Measurements from ENCODE around the gene BAX.
"Not testable (repeated sequence)": the region's sequence is repeated elsewhere in the genome, so short reads cannot be mapped to it uniquely, and the experiment has no call there.

The BAX gene

DNA sequence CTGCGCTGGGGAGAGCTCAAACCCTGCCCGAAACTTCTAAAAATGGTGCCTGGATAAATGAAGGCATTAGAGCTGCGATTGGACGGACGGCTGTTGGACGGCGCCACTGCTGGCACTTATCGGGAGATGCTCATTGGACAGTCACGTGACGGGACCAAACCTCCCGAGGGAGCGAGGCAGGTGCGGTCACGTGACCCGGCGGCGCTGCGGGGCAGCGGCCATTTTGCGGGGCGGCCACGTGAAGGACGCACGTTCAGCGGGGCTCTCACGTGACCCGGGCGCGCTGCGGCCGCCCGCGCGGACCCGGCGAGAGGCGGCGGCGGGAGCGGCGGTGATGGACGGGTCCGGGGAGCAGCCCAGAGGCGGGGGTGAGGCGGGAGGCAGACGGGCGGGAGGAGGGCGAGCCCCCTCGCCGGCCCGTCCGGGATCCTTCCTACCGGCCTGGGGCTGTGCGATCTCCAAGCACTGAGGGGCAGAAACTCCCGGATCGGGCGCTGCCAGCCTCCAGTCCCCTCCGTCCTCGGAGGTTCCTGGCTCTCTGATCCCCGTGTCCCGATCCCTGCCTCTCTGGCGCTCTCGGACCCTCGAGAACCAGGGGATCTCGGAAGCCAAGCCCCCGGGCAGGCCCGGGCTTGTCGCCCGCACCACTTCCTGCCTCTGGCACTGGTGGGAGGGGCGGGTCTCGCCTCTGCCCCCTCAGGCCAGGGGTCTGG, at the start of gene BAX:
TSS of gene BAX (plus strand) at position 281 of the 713 bp plus-strand sequence. CDS start at position 335, 54 bp downstream.
- DNase-seq, result peak; percentile 86 to 89

DNA sequence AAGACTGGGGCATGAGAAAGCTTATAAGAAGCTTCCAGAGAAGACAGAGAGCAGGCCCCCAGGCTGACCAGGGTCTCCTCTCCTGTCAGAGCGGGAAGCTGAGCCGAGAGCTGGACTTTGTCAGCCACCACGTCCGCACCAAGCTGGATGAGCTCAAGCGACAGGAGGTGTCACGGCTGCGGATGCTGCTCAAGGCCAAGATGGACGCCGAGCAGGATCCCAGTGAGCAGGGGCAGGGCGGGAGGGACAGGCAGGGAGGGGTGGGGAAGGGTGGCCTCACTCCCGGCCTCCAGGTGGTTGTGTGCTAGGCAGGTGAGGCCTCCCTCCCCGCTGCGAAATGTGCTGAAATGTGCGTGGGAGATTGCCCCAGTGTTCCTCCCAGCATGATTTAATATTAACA, 49.0 kb upstream of the BAX start:
- DNase-seq, result no peak

DNA sequence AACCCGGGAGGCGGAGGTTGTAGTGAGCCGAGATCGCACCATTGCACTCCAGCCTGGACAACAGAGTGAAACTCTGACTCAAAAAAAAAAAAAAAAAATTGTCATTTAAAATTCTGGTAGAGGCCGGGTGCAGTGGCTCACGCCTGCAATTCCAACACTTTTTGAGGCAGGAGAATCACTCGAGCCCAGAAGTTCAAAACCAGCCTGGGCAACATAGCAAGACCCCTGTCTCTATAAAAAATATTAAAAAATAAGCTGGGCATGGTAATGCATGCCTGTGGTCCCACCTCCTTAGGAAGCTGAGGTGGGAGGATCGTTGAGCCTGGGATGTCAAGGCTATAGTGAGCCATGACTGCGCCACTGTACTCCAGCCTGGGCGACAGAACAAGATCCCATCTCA, 48.4 kb upstream of the BAX start:
- no peak for DNase-seq

DNA sequence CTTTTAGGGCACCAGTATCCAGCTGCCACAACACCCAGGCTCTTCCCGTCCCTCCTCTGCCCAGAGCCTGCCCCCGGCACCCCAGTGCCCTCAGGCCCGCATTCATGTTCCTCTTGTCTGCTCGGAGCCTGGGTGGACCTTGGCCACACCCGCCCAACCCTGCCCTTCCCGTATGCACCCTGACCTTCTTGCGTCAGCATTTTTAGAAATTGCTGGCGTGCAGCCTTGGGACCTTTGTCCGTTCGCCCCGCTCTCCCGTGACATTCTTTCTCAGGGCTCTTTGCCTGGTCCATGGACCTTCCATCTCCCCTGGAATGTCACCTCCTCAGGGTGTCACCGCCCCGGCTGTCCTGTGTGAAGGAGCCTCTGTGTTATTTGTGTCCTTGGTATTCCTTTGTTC, 47.0 kb upstream of the BAX start:
- DNase-seq, result peak in 1 of 2 donors; percentile 27

DNA sequence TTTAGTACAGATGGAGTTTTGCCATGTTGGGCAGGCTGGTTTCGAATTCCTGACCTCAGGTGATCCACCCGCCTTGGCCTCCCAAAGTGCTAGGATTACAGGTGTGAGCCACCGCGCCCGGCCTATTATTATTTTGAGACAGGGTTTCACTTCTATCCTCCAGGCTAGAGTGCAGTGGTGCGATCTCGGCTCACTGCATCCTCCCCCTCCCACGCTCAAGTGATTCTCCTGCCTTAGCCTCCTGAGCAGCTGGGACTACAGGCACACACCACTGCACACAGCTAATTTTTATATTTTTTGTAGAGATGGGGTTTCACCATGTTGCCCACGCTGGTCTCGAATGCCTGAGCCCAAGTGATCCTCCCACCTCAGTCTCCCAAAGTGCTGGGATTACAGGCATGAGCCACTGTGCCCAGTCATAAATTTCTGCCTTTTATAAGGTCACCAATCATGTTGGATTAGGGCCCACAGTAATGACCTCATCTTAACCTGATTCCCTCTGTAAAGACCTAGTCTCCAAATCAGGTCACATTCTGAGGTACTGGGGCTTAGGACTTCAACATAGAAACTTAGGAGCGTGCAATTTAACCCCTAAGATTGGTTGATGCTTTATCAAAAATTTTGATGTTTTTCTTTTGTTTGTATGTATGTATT, 45.1 kb upstream of the BAX start:
- not testable (repeated sequence) for DNase-seq

DNA sequence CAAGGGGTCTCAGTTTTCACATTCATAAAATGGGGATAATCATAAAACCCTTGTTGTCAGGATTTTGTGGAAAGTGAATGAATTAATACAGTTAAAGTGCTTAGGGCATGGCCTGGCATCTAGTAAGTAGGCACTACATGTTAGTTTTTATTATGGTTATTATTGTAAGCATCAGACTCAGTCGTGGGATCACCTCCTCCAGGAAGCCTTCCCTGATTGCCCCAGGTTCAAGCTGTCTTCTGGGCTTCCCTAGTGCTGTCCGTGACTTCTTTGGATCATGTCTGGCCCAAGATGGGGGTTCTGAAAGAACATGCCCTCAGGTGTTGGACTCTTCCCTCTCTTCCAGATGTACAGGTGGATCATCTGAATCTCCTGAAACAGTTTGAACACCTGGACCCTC, 43.9 kb upstream of the BAX start:
- DNase-seq, result no peak

DNA sequence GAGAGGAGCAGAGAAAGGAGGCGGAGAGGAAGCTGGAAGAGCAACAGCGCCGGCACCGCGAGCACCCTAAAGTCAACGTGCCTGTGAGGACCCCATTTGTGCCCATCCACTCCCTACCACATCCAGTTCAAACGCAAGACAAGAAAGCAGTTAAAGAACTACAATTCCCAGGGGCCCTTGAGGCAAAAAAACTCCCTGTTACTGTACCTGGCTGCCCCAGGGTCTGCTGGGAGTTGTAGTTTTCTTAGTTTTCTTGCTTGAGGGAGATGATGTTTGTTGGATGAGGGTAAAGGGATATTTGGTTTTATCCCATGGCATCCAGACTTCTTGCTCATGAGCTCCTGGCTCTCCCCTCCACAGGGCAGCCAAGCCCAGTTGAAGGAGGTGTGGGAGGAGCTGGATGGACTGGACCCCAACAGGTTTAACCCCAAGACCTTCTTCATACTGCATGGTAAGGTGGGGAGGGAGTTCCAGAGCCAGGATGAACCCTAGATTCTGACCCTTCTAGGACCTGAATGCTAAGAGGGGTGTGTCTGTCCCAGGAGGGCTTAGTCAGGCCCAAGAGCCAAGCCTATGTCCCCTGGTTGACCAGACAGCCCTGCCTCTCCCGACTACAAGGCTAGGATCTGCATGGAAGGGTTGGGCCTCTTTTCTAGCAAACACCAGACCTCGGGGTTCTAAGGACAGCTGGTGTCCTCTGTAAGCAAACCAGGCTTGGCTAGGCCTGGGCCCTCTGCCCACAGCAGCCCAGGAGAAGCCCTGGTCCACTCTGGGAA, 41.4 kb upstream of the BAX start:
- DNase-seq, result peak in 1 of 2 donors; percentile 43

DNA sequence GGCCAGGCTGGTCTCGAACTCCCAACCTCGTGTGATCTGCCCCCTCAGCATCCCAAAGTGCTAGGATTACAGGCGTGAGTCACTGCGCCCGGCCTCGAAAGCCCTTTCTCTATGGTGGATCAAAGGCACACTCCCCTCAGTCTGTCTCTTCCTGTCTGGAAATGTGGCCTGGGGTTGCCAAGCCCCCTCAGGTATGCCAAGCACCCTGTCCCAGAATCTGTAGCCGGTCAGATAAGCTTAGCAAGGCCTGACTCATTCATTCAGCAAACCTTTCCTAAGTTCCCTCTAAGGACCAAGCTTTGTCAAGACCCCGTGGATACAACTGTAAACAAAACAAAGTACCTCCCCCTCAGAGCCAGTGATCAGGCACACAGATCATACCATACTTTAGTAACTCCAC, 40.5 kb upstream of the BAX start:
- no peak for DNase-seq

DNA sequence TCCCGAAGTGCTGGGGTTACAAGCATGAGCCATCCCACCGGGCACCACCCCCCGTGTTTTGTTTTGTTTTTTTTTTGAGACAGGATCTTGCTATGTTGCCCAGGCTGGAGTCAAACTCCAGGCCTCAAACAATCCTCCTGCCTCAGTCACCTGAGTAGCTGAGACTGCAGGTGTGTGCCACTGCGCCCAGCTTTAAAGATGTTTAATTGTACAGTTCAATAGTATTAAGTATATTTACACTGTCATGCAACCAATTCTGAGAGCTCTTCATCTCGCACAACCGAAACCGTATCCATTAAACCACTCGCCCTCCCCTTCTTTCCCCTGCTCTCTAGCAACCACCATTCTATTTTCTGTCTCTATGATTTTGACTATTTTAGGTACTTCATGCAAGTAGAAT, 38.9 kb upstream of the BAX start:
- no peak for DNase-seq

DNA sequence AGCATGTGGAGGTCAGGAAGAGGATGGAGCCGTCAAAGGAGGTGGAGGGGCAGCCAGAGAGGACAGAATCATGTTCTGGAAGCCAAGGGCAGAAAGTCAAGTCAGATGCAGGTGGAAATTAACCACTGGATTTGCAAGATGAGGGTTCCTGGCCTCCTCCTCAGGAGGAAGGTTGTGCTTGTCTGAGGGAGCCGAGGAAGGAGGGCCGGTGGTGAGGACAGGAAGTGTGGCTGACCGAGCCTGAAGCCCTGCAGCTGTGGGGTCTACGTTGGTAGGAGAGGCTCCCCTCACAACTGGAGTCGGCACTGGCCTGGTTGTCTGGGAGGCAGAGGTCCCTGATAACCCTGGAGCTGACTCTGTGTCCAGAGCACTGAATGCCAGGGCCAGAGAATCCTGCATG, 36.6 kb upstream of the BAX start:
- DNase-seq, result no peak

DNA sequence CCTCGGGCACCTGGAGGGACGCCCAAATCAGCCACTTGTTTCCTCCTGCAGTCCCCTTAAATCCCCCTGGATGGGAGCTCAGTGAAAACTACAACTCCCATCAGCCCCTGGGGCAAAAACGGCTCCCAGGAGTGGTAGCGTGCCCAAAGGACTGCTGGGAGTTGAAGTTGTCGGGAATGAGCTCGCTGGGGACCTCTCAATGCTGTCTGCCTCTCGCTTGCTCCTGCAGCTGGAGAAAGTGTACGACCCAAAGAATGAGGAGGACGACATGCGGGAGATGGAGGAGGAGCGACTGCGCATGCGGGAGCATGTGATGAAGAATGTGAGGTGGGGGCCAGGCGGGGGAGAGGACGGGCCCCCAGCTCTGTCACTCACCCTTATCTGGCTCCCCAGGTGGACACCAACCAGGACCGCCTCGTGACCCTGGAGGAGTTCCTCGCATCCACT, 35.9 kb upstream of the BAX start:
- DNase-seq, result peak; percentile 18 to 21

DNA sequence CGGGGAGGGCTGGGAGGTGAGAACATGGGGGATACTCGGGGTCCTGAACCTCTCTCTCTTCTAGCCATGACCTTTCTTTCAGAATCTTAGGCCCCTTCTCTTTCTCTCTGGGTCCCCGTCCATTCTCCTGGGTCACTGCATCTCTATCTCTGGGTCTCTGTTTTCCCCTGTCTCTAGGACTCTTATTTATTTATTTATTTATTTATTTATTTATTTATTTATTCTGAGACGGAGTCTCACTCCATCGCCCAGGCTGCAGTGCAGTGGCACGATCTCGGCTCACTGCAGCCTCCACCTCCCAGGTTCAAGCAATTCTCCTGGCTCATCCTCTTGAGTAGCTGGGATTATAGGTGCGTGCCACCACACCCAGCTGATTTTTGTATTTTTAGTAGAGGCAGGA, 35.4 kb upstream of the BAX start:
- not testable (repeated sequence) for DNase-seq

DNA sequence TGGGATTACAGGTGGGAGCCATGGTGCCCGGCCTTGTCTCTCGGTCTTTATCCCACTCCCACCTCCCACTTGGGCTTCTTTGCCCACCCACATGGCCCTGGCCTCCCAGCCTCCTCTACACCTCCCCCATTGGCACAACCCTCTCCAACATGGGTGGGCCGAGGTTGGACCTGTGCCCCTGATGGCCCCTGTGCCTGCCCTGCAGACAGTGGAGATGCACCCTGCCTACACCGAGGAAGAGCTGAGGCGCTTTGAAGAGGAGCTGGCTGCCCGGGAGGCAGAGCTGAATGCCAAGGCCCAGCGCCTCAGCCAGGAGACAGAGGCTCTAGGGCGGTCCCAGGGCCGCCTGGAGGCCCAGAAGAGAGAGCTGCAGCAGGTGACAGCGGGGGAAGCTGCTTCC, 33.7 kb upstream of the BAX start:
- no peak for DNase-seq

DNA sequence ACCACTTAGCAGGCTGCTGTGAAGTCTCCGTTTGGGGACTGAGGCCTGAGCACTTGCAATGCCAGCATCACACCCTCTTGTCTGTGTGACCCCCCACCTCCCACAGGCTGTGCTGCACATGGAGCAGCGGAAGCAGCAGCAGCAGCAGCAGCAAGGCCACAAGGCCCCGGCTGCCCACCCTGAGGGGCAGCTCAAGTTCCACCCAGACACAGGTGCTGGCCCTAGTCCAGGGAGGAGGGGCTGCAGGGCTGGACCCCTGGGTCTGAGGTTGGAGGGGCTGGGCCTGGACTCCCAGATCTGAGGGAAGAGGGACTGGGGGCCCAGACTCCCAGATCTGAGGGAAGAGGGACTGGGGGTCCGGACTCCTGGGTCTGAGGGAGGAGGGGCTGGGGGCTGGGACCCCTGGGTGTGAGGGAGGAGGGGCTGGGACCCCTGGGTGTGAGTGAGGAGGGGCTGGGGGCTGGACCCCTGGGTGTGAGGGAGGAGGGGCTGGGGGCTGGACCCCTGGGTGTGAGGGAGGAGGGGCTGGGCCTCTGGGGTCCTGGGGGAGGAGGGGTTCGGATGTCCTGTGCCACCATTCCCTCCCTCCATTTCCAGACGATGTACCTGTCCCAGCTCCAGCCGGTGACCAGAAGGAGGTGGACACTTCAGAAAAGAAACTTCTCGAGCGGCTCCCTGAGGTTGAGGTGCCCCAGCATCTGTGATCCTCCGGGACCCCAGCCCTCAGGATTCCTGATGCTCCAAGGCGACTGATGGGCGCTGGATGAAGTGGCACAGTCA, 32.8 kb upstream of the BAX start:
- no peak for DNase-seq

DNA sequence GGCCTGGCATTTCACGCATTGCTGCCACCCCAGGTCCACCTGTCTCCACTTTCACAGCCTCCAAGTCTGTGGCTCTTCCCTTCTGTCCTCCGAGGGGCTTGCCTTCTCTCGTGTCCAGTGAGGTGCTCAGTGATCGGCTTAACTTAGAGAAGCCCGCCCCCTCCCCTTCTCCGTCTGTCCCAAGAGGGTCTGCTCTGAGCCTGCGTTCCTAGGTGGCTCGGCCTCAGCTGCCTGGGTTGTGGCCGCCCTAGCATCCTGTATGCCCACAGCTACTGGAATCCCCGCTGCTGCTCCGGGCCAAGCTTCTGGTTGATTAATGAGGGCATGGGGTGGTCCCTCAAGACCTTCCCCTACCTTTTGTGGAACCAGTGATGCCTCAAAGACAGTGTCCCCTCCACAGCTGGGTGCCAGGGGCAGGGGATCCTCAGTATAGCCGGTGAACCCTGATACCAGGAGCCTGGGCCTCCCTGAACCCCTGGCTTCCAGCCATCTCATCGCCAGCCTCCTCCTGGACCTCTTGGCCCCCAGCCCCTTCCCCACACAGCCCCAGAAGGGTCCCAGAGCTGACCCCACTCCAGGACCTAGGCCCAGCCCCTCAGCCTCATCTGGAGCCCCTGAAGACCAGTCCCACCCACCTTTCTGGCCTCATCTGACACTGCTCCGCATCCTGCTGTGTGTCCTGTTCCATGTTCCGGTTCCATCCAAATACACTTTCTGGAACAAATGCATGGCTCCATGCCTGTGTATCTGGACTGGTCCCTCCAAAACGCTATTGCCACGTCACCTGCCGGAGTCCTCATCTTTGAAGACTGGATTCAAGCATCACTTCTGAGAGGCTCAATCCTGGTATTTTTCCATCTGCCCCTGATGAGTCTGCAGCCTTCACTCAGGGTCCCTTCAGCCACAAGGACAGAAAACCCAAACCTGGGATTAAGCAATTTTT, 31.9 kb upstream of the BAX start:
- DNase-seq, result no peak

DNA sequence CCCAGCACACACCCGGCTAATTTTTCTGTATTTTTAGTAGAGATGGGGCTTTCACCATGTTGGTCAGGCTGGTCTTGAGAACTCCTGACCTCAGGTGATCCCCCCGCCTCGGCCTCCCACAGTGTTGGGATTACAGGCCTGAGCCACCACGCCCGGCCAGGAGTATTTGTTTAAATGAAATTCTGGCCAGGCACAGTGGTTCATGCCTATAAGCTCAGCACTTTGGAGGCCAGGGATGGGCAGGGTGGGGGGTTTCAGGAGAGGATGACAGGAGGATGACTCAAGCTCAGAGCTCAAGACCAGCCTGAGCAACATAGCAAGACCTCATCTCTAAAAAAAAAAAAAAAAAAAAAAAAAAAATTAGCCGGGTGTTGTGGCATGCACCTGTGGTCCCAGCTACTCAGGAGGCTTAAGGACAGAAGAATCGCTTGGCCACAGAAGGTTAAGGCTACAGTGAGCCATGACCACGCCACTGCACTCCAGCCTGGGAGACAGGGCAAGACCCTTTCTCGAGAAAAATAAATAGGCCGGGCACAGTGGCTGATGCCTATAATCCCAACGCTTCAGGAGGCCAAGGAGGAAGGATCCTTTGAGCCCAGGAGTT, 29.3 kb upstream of the BAX start:
- DNase-seq, result no peak

DNA sequence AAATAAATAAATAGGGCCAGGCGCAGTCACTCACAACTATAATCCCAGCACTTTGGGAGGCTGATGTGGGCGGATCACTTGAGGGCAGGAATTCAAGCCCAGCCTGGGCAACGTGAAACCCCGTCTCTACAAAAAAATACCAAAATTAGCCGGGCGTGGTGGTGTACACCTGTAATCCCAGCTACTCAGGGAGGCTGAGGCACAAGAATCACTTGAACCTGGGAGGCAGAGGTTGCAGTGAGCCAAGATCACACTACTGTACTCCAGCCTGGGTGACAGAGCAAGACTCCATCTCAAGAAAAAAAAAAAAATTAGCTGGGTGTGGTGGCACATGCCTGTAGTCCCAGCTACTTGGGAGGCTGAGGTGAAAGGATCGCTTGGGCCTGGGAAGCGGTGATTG, 28.8 kb upstream of the BAX start:
- not testable (repeated sequence) for DNase-seq

DNA sequence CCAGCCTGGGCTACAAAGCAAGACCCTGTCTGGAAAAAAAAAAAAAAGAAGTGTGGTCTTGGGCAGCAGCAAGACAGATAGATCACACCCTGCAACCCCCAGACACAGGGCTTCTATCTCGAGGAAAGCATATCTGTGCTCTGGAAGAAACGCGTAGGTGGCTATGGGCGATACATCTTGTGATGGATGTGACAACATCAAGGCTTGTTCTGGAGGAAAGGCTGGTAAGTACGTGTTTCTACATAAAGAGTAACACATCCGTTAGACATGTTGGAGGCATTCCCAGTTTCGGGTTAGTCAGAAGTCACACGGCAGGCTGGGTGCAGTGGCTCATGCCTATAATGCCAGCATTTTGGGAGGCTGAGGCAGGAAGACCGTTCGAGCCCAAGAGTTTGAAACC, 27.8 kb upstream of the BAX start:
- DNase-seq, result peak in 1 of 2 donors; percentile 6

DNA sequence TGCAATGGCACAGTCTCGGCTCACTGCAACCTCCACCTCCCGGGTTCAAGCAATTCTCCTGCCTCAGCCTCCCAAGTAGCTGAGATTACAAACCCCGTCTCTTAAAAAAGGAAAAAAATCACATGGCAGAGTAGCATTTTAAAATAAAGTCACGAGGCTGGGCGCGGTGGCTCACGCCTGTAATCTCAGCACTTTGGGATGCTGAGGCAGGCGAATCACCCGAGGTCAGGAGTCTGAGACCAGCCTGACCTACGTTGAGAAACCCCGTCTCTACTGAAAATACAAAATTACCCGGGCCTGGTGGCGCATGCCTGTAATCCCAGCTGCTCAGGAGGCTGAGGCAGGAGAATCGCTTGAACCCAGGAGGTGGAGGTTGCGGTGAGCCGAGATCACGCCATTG, 27.0 kb upstream of the BAX start:
- not testable (repeated sequence) for DNase-seq

DNA sequence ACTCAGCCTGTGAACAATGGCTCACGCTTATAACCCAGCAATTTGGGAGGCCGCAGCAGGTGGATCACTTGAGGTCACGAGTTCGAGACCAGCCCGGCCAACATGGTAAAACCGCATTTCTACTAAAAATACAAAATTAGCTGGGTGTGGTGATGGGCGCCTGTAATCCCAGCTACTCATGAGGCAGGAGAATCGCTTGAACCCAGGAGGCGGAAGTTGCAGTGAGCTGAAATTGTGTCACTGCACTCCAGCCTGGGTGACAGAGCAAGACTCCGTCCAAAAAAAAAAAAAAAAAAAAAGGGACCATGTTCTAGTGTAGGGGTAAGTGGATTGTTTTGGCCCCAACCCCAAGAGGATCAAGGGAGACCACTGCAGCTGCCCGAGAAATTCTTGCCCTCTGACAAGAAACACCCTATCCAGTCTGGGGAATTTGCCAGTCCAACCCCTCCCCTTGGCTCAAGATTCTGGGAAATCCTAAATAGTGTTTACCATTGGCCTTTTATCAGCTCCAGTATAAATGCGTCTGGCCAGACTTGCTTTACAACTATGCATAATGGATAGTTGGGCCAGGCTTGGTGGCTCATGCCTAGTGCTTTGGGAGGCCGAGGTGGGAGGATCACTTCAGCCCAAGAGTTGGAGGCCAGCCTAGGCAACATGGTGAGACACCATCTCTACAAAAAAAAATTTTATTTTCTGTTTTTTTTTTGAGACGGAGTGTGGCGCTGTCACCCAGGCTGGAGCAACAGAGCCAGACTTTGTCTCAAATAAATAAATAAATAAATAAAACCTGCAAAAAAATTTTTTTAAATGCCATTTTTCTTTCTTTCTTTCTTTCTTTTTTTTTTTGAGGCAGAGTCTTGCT, 26.3 kb upstream of the BAX start:
- DNase-seq, result no peak

Measured in CD4-positive, alpha-beta T cell treated with Interferon alpha-2 for 1 hour (primary cell).